Vagina (tissue), 2 donors: Measurements from ENCODE around the gene GATA2. TPM values are rescaled to one million over a fixed set of nuclear protein-coding genes. Genes with fewer than 3 reads are reported as not detected.

Experiments
- DNase-seq, 2 donors: peaks; one replicate each; pipeline ENCODE4 v3.0.0-alpha.2; 2017; ENCODE audit errors: extremely low spot score in 2 of 2
- H3K27ac ChIP-seq: fragments of 200-600 bp; sonication (generic); one replicate; pipeline ENCODE4 v1.5.1; 2019
- H3K27me3 ChIP-seq: fragments of 200-600 bp; sonication (generic); one replicate; pipeline ENCODE4 v1.5.1; 2019
- H3K36me3 ChIP-seq, 2 donors: fragments of 200-600 bp; sonication (generic); one replicate each; pipeline ENCODE4 v1.5.1; 2017 to 2019
- H3K4me1 ChIP-seq: fragments of 200-600 bp; sonication (generic); one replicate; pipeline ENCODE4 v1.5.1; 2019
- H3K4me3 ChIP-seq, 2 donors: fragments of 200-600 bp; sonication (generic); 1 replicate in 1 of 2; 2 replicates in 1 of 2; pipeline ENCODE4 v1.5.1; 2016 to 2019
- H3K9me3 ChIP-seq: fragments of 200-600 bp; sonication (generic); one replicate; pipeline ENCODE4 v1.5.1; 2019
- CTCF ChIP-seq, 3 experiments: fragments of 450-650 bp in 2 of 3; fragments of 200-600 bp in 1 of 3; sonication (generic) in 1 of 3; IDR thresholded peaks; one replicate each; pipeline ENCODE4 v1.5.1; 2017 to 2019; ENCODE audit warnings: antibody characterized with exemption in 3 of 3, mild to moderate bottlenecking in 2 of 3, moderate library complexity in 2 of 3
- POLR2A ChIP-seq, 2 donors: fragments of 450-650 bp; IDR thresholded peaks; one replicate each; pipeline ENCODE4 v1.6.1; 2017; ENCODE audit warnings: antibody characterized with exemption in 2 of 2, mild to moderate bottlenecking in 2 of 2, moderate library complexity in 2 of 2
- POLR2AphosphoS5 ChIP-seq, 2 donors: sonication (generic); formaldehyde crosslinking; IDR thresholded peaks; one replicate each; pipeline ENCODE4 v1.9.0; 2017; ENCODE audit warnings: antibody characterized with exemption in 2 of 2, mild to moderate bottlenecking in 2 of 2, low read depth in 1 of 2; ENCODE audit not compliant: insufficient read depth in 1 of 2
- intact Hi-C: fragments of 100-400 bp; cut with DNase I; formaldehyde crosslinking; loops from one replicate; pipeline ENCODE4 v1.15.1; 2023
- total RNA-seq: library from RNA; depleted of rRNA; stranded (reverse); fragments of >200 nt; gene quantifications from one replicate; pipeline ENCODE4 v1.2.3, GENCODE V29; 2016

The GATA2 gene
- total RNA-seq, 1 donor from 2014 or later: 50.6 TPM

- no peak for TF ChIP-seq POLR2A (IDR thresholded peaks at IDR 0.05)
- no peak for TF ChIP-seq CTCF (IDR thresholded peaks at IDR 0.05)
- no peak for TF ChIP-seq POLR2AphosphoS5 (IDR thresholded peaks at IDR 0.05; ENCODE audit: insufficient read depth in 1 of 2, low read depth in 1 of 2)
These were observed 47.6 kb downstream of the GATA2 start for GRCh38 chr3:128445357-128445756.

GRCh38 chr3:128443771-128444170 is 49.2 kb downstream of the GATA2 start:
- Histone ChIP-seq H3K9me3 (no peaks in the 10 kb centered on the region), H3K27ac (no peak overlapping the region), H3K36me3 (no peaks in the 10 kb centered on the region), H3K4me1 (no peaks in the 10 kb centered on the region), H3K4me3 (no peak overlapping the region), H3K27me3 (no peaks in the 10 kb centered on the region)
- no peak for DNase-seq
- no peak for TF ChIP-seq POLR2A (IDR thresholded peaks at IDR 0.05)
- TF ChIP-seq CTCF (IDR thresholded peaks at IDR 0.05): no peak
- no peak for TF ChIP-seq POLR2AphosphoS5 (IDR thresholded peaks at IDR 0.05; ENCODE audit: insufficient read depth in 1 of 2, low read depth in 1 of 2)
- intact Hi-C loops: no loop called here

More at GRCh38 chr3:128445357-128445756, 47.6 kb downstream of the GATA2 start:
- H3K4me1 ChIP-seq: no peaks in the 10 kb centered on the region
- DNase-seq: no peak
- H3K4me3 ChIP-seq: no peak overlapping the region
- no peaks in the 10 kb centered on the region for H3K27me3 ChIP-seq
- H3K27ac ChIP-seq: no peak overlapping the region
- H3K9me3 ChIP-seq: no peaks in the 10 kb centered on the region
- H3K36me3 ChIP-seq: no peaks in the 10 kb centered on the region
- intact Hi-C loops: no loop called here

GRCh38 chr3:128442949-128443348 is 50.1 kb downstream of the GATA2 start:
- no peaks in the 10 kb centered on the region for H3K9me3 ChIP-seq
- no peak for TF ChIP-seq CTCF (IDR thresholded peaks at IDR 0.05)
- TF ChIP-seq POLR2A (IDR thresholded peaks at IDR 0.05): no peak
- no peak for TF ChIP-seq POLR2AphosphoS5 (IDR thresholded peaks at IDR 0.05; ENCODE audit: insufficient read depth in 1 of 2, low read depth in 1 of 2)
- no peaks in the 10 kb centered on the region for H3K4me1 ChIP-seq
- DNase-seq: no peak
- intact Hi-C loops: no loop called here
- H3K27ac ChIP-seq: no peak overlapping the region
- no peak overlapping the region for H3K4me3 ChIP-seq
- H3K36me3 ChIP-seq: no peaks in the 10 kb centered on the region
- no peaks in the 10 kb centered on the region for H3K27me3 ChIP-seq

- Histone ChIP-seq H3K4me3 (no peak overlapping the region), H3K27ac (no peak overlapping the region), H3K4me1 (no peaks in the 10 kb centered on the region), H3K27me3 (no peaks in the 10 kb centered on the region), H3K36me3 (no peaks in the 10 kb centered on the region), H3K9me3 (no peaks in the 10 kb centered on the region)
- no peak for DNase-seq
- intact Hi-C loops: no loop called here
- TF ChIP-seq CTCF (IDR thresholded peaks at IDR 0.05): no peak
- no peak for TF ChIP-seq POLR2A (IDR thresholded peaks at IDR 0.05)
- TF ChIP-seq POLR2AphosphoS5 (IDR thresholded peaks at IDR 0.05; ENCODE audit: insufficient read depth in 1 of 2, low read depth in 1 of 2): no peak
These were observed 50.9 kb downstream of the GATA2 start for GRCh38 chr3:128442070-128442469.

- no peaks in the 10 kb centered on the region for H3K9me3 ChIP-seq
- H3K27me3 ChIP-seq: no peaks in the 10 kb centered on the region
- intact Hi-C loops: no loop called here
- H3K27ac ChIP-seq: no peak overlapping the region
- DNase-seq: no peak
- TF ChIP-seq POLR2AphosphoS5 (IDR thresholded peaks at IDR 0.05; ENCODE audit: insufficient read depth in 1 of 2, low read depth in 1 of 2): no peak
- TF ChIP-seq POLR2A (IDR thresholded peaks at IDR 0.05): no peak
- TF ChIP-seq CTCF (IDR thresholded peaks at IDR 0.05): no peak
- no peak overlapping the region for H3K4me3 ChIP-seq
- H3K4me1 ChIP-seq: no peaks in the 10 kb centered on the region
- no peaks in the 10 kb centered on the region for H3K36me3 ChIP-seq
These were observed 53.8 kb downstream of the GATA2 start for GRCh38 chr3:128439226-128439625.
